ENCODE results near the gene RPS6KA5.

The RPS6KA5 gene

DNA sequence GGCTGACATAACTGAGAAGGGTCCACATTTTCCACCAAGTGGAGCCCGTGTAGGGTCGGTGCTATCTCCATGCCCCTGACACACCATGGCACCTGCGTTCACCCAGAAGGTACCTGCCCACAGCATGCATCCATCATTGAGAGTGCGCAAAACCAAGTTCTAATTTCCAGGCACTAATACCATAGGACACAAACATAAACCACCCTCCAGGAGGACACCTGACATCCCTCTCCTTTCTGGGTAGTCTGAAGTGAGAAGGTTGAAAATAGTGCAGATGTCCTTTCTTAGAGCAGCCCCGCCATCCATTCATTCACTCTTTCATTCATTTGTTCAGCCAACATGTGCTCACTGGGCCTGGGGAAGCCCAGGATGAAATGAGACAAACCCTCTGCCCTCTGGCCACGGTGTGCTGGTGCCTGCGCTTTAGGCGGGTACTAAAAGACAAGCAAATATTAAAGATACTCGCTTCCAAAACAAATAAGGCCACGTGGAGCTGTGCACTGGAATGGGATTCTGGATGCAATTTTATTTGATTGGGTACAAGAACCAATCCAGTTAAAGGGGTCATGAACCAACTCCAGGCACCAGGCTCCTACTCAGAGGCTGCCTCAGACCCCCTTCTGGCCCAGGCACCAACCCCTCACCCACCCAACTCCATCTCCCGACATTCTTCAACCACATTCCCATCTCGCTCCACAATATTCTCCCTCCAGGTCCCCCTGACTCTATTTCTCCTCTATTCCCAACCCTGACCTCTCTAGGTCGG, 245.5 kb downstream of the RPS6KA5 start:
- H3K4me3 ChIP-seq (ENCODE audit: low read length): peak overlapping the region; percentile 55
- TF ChIP-seq, protein P1, sequence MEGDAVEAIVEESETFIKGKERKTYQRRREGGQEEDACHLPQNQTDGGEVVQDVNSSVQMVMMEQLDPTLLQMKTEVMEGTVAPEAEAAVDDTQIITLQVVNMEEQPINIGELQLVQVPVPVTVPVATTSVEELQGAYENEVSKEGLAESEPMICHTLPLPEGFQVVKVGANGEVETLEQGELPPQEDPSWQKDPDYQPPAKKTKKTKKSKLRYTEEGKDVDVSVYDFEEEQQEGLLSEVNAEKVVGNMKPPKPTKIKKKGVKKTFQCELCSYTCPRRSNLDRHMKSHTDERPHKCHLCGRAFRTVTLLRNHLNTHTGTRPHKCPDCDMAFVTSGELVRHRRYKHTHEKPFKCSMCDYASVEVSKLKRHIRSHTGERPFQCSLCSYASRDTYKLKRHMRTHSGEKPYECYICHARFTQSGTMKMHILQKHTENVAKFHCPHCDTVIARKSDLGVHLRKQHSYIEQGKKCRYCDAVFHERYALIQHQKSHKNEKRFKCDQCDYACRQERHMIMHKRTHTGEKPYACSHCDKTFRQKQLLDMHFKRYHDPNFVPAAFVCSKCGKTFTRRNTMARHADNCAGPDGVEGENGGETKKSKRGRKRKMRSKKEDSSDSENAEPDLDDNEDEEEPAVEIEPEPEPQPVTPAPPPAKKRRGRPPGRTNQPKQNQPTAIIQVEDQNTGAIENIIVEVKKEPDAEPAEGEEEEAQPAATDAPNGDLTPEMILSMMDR (IDR thresholded peaks at IDR 0.05; ENCODE audit: insufficient read depth, low read depth, low read length, missing control alignments): no peak

DNA sequence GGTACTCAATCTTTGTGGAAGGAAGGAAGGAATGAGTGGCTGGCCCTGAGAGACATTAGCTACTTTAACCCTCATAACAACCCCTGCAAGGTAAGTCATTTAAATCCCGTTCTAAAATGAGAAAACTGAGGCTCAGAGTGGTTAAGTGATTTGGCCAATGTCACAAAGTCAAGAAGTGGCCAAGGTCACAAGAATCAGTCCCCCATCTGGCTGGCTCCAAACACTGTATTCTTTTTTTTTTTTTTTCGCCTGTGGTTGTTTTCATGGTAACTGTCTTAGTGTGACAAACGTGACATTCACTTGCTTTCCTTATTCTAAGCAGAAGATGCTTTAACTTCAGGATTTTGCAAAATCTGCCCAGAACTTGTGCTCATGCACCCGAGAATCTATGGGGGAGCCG, 247.0 kb downstream of the RPS6KA5 start:
- TF ChIP-seq, protein P1 (IDR thresholded peaks at IDR 0.05; ENCODE audit: insufficient read depth, low read depth, low read length, missing control alignments): no peak
- no peak for DNase-seq (ENCODE audit: low read depth)
- H3K4me3 ChIP-seq (ENCODE audit: low read length): no peak overlapping the region

More for the DNA sequence above, 245.5 kb downstream of the RPS6KA5 start:
- DNase-seq (ENCODE audit: low read depth): no peak

DNA sequence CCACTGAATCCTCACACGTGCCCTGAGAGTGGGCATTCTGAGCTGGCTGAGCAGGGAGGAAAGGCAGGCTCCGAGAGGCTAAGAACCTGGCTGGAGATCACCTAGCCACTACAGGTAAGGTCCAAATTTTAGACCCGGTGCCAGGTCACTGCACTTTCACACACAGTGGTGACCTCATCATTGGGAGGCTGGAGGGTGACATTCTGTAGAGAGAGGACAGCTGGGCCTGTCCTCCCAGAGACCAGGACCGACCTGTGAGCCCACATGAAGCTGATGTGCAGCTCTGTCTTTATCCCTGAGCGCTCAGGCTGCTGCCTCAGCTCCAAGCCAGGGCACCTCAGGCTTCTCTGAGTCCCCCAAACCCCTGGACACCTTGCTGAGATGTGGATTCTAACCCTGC, 248.3 kb downstream of the RPS6KA5 start:
- TF ChIP-seq, protein P1 (IDR thresholded peaks at IDR 0.05; ENCODE audit: insufficient read depth, low read depth, low read length, missing control alignments): no peak
- no peak for DNase-seq (ENCODE audit: low read depth)

DNA sequence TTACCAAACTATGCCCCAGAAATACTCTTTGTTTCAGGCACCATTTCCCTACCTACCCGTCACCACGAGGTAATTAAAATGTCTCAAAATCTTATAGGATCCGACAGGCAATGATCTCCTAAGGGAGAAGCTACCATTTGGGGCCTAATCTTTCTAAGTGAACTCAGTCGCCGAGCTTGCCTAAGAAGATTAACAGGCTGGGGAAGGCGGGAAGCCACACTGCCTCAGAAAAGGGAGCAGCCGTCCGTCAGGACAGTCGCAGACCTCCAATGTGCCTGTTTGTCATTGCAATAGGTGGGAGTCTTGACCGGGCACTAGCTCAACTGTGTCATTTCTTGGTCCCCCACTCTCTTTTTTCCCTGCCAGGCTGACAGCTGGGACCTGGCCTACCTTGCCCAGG, 248.8 kb downstream of the RPS6KA5 start:
- DNase-seq (ENCODE audit: low read depth): no peak
- TF ChIP-seq, protein P1 (IDR thresholded peaks at IDR 0.05; ENCODE audit: insufficient read depth, low read depth, low read length, missing control alignments): no peak
- no peak overlapping the region for H3K4me3 ChIP-seq (ENCODE audit: low read length)

More for the DNA sequence above, 248.3 kb downstream of the RPS6KA5 start:
- H3K4me3 ChIP-seq (ENCODE audit: low read length): no peak overlapping the region

DNA sequence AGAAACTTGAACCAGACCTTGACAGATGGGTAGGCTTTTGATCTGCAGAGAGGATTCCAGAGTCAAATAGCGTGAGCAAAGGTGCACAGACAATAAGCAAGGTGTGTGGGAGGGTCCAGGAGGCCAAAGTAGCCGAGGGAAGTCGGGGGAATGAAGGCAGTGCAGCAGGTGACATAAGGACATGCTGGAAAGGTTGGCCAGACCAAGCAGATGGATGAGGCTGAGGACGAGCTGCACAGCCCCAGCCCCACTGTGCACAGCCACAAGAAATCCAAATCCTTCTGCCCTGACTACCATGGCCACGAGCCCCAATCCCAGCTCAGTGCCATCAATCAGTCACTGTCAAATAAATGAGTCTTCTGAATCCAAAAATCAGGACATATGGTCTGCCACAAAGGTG, 249.6 kb downstream of the RPS6KA5 start:
- TF ChIP-seq, protein P1 (IDR thresholded peaks at IDR 0.05; ENCODE audit: insufficient read depth, low read depth, low read length, missing control alignments): no peak
- DNase-seq (ENCODE audit: low read depth): no peak

DNA sequence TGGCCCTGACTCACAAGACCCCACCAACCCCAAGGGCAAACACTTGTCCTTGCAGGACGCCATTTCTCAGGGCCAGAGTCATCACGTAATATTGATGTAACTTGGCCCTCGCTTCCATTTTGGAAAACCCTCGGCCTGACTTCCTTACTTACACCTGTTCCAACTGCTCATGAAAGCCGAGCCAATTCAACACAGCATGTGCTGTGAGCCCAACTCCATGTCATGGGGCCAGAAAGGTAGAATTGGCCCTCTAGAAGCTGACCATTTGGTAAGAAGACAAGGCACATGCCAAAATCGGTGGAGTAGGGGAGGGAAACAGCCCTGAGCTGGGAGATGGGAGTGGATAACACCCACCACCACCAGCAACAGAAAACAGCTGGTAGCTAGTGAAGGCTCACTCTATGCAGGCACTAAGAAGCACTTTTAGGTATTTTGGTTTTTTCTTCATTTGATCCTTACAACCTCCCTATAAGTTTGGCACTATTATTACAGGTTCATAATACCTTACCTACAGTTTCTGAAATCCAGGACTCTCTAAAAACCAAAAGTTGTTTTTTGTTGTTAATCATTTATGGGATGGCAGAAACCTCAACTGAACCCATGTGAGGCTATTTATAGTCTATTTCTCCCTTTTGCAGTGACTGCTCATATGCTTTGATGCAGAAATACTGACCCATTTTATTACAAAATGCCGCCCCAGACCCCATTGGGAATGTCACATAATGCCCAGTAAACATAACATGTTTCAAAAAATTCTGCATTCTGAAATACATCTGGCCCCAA, 250.7 kb downstream of the RPS6KA5 start:
- no peak overlapping the region for H3K4me3 ChIP-seq (ENCODE audit: low read length)
- TF ChIP-seq, protein P1 (IDR thresholded peaks at IDR 0.05; ENCODE audit: insufficient read depth, low read depth, low read length, missing control alignments): no peak
- DNase-seq (ENCODE audit: low read depth): no peak

More for the DNA sequence above, 249.6 kb downstream of the RPS6KA5 start:
- no peak overlapping the region for H3K4me3 ChIP-seq (ENCODE audit: low read length)
